Smooth muscle cell (in vitro differentiated cells): ENCODE measurements around the gene EIF4E1B. TPM values are rescaled to one million over a fixed set of nuclear protein-coding genes. Genes with fewer than 3 reads are reported as not detected.

Source experiments
- DNase-seq: peaks from one replicate; lab custom pipeline; 2025; ENCODE audit not compliant: unreplicated experiment; lab: John Stamatoyannopoulos, UW
- H2AFZ ChIP-seq: fragments of 200-600 bp; sonication (generic); 2 replicates; pipeline ENCODE4 v1.6.0; 2016; ENCODE audit warnings: antibody characterized with exemption, low read depth, mild to moderate bottlenecking
- H3F3A ChIP-seq: fragments of 200-600 bp; sonication (generic); 2 replicates; pipeline ENCODE4 v1.6.0; 2017; ENCODE audit warnings: antibody characterized with exemption, low read depth
- H3K27ac ChIP-seq: fragments of 200-600 bp; sonication (generic); 2 replicates; pipeline ENCODE4 v1.5.1; 2016; ENCODE audit warnings: low read depth, mild to moderate bottlenecking
- H3K27me3 ChIP-seq: fragments of 200-600 bp; sonication (generic); 2 replicates; pipeline ENCODE4 v1.6.1; 2016; ENCODE audit warnings: low read depth, mild to moderate bottlenecking
- H3K36me3 ChIP-seq: fragments of 200-600 bp; sonication (generic); 2 replicates; pipeline ENCODE4 v1.5.1; 2016; ENCODE audit warnings: low read depth
- H3K4me1 ChIP-seq: fragments of 200-600 bp; sonication (generic); 2 replicates; pipeline ENCODE4 v1.5.1; 2016; ENCODE audit warnings: low read depth
- H3K4me2 ChIP-seq: fragments of 200-600 bp; sonication (generic); 2 replicates; pipeline ENCODE4 v1.6.0; 2016; ENCODE audit warnings: mild to moderate bottlenecking
- H3K4me3 ChIP-seq: fragments of 200-600 bp; sonication (generic); 2 replicates; pipeline ENCODE4 v1.5.1; 2016; ENCODE audit warnings: mild to moderate bottlenecking
- H3K79me2 ChIP-seq: fragments of 200-600 bp; sonication (generic); 2 replicates; pipeline ENCODE4 v1.6.0; 2016; ENCODE audit warnings: low read depth, mild to moderate bottlenecking
- H3K9ac ChIP-seq: fragments of 200-600 bp; sonication (generic); 2 replicates; pipeline ENCODE4 v1.6.0; 2016; ENCODE audit warnings: low read depth
- H3K9me3 ChIP-seq: fragments of 200-600 bp; sonication (generic); replicated peaks from 2 replicates; pipeline ENCODE4 v1.5.1; 2016; ENCODE audit warnings: low read depth
- H4K20me1 ChIP-seq: fragments of 200-600 bp; sonication (generic); 2 replicates; pipeline ENCODE4 v1.6.0; 2016; ENCODE audit warnings: low read depth
- WGBS: methylation state at CpG from one replicate; pipeline ENCODE4 v1.1.7; 2016; ENCODE audit warnings: low lambda C conversion rate; 5-methylcytosine and 5-hydroxymethylcytosine counted together
- polyA plus RNA-seq: library from polyadenylated mRNA; unstranded; fragments of >200 nt; fragmentation: Nextera tagmentation; extraction: Ambion mirVana; gene quantifications from 2 replicates; pipeline ENCODE4 v1.2.1, GENCODE V29; 2016
- total RNA-seq: library from RNA; depleted of rRNA; stranded (reverse); fragments of >200 nt; gene quantifications from 2 replicates; pipeline ENCODE4 v1.2.3, GENCODE V29; 2014
- TF ChIP-seq, protein P1 (sequence below): fragments of 200-600 bp; sonication (generic); IDR thresholded peaks from 2 replicates; pipeline ENCODE4 v1.5.1; 2017; ENCODE audit warnings: borderline replicate concordance, mild to moderate bottlenecking, antibody characterized with exemption; ENCODE audit not compliant: insufficient read depth, poor library complexity, severe bottlenecking

EIF4E1B gene
- total and polyA plus RNA-seq, 2 experiments from 2014 or later = not detected

DNA sequence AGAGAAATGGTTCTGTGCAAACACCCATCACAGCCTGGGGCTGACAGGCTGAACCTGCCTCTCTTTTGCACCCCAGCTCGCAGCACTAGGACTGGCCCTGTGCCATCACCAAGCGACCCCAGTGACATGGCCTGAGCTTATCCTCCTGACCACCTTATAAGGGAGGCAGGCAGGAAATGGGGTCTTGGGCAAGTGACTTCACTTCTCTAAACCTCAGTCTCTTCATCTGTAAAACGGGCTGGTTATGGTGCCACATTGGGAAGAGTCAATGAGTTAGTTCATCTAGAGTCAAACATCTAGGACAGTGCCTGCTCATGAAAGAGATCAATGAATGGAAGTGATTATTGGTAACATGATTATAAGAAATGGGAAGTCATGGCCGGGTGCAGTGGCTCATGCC, 6.3 kb upstream of the EIF4E1B start:
- no peak for DNase-seq
- H3K9ac ChIP-seq = no peak overlapping the region
- H3F3A ChIP-seq = no peaks in the 10 kb centered on the region
- TF ChIP-seq, protein P1, sequence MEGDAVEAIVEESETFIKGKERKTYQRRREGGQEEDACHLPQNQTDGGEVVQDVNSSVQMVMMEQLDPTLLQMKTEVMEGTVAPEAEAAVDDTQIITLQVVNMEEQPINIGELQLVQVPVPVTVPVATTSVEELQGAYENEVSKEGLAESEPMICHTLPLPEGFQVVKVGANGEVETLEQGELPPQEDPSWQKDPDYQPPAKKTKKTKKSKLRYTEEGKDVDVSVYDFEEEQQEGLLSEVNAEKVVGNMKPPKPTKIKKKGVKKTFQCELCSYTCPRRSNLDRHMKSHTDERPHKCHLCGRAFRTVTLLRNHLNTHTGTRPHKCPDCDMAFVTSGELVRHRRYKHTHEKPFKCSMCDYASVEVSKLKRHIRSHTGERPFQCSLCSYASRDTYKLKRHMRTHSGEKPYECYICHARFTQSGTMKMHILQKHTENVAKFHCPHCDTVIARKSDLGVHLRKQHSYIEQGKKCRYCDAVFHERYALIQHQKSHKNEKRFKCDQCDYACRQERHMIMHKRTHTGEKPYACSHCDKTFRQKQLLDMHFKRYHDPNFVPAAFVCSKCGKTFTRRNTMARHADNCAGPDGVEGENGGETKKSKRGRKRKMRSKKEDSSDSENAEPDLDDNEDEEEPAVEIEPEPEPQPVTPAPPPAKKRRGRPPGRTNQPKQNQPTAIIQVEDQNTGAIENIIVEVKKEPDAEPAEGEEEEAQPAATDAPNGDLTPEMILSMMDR = no peak
- H3K9me3 ChIP-seq = no peaks in the 10 kb centered on the region
- H3K27ac ChIP-seq = no peak overlapping the region
- WGBS = 89% methylated on average over 4 of the region's 4 CpGs
- no peaks in the 10 kb centered on the region for H4K20me1 ChIP-seq
- H3K4me3 ChIP-seq = no peak overlapping the region
- peaks cover 6% of the 10 kb centered on the region for H3K4me1 ChIP-seq
- no peaks in the 10 kb centered on the region for H3K36me3 ChIP-seq
- peaks cover 82% of the 10 kb centered on the region for H3K27me3 ChIP-seq
- H3K4me2 ChIP-seq = no peak overlapping the region
- no peak overlapping the region for H2AFZ ChIP-seq
- no peaks in the 10 kb centered on the region for H3K79me2 ChIP-seq

DNA sequence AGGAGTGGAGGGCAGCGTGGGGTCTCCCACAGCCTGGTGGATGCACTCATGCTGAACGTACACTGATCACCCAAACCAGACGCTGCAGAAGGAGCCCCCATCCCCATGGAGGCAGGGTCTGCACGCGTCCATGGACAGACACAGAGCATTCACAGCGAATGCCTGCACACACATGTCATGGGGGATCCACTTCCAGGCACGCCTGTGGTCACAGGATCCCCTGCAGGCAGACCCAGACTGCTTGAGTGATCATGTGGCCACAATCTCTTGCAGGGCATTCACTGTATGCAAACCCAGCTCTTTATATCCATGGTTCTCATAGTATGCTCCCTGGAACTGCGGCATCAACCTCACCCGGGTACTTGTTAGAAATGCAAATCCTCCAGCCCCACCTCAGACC, 5.5 kb upstream of the EIF4E1B start:
- no peak overlapping the region for H3K9ac ChIP-seq
- no peak for DNase-seq
- H3K4me3 ChIP-seq = no peak overlapping the region
- H3K79me2 ChIP-seq = no peaks in the 10 kb centered on the region
- H3K4me2 ChIP-seq = no peak overlapping the region
- no peaks in the 10 kb centered on the region for H3K9me3 ChIP-seq
- peaks cover 5% of the 10 kb centered on the region for H3K4me1 ChIP-seq
- H4K20me1 ChIP-seq = no peaks in the 10 kb centered on the region
- H3K27me3 ChIP-seq = peaks cover 82% of the 10 kb centered on the region
- no peaks in the 10 kb centered on the region for H3F3A ChIP-seq
- TF ChIP-seq, protein P1 = no peak
- H2AFZ ChIP-seq = no peak overlapping the region
- WGBS = 81% methylated on average over 9 of the region's 9 CpGs
- no peaks in the 10 kb centered on the region for H3K36me3 ChIP-seq
- H3K27ac ChIP-seq = no peak overlapping the region

DNA sequence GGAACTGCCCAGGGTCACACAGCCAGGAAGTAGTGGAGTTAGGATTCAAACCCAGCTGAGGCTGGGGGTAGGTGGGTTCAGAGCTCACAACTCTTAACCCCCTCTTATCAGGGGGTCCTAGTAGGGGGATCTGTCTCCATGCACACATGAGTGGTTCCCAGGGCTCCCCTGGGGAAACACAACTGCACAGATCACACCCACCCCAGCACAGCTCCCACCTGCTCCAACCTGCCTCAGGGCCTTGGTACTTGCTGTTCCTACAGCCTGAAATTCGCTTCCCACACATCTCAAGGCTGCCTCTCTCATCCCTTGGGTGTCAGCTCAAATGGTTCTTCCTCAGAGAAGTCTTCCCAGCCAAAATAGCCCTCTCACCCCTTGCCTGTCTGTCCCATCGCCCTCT, 5.0 kb upstream of the EIF4E1B start:
- Histone ChIP-seq H3K4me2 (no peak overlapping the region), H3K27ac (no peak overlapping the region), H3K9ac (no peak overlapping the region), H3K79me2 (no peaks in the 10 kb centered on the region), H2AFZ (no peak overlapping the region), H3K4me3 (no peak overlapping the region), H3K36me3 (no peaks in the 10 kb centered on the region), H3K27me3 (peaks cover 82% of the 10 kb centered on the region), H4K20me1 (no peaks in the 10 kb centered on the region), H3K9me3 (no peaks in the 10 kb centered on the region), H3K4me1 (peaks cover 8% of the 10 kb centered on the region), H3F3A (no peaks in the 10 kb centered on the region)
- no peak for DNase-seq
- TF ChIP-seq, protein P1 = no peak
- WGBS = 84% methylated on average over 2 of the region's 2 CpGs

DNA sequence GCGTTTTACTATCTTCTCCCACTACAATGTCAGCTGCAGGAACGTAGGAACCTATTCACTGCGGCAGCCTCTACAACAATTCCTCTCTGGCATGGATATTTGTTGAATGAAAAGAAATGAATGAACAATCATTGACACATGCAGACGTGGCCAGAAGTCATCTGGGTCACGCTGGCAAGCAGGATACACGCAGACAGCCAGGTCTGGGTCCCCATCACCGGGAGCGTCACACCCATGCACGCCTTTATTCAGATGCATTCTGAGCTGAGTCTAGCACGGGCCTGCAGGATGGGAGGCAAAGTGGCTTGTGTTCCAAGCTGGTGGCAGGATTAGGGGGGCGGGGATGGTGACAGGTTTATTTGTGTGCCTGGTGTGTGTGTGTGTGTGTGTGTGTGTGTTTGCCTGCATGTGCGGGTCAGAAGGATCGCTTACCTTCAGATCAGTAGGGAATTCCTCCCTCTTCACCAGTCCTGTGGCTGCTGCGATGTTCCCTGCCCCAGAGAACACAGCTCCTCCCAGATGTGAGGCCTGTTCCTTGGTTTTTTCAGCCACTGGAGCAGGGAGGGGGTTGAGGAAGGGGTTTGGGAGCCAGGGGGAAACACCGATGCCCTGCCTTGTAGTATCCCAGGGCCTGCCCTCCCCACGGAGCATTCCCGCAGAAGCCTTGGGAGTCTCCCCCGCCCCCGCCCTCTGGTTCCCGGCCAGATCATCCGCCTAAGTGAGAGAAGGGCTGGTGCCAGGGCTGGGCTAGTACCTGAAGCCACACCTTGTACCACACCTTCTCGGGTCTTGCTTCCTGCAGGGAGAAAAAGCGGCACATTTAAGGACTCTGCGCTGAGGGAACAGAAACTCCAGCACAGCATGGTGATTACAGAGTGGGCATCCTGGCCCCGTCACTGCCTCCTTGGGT, 4.3 kb upstream of the EIF4E1B start:
- no peak overlapping the region for H3K9ac ChIP-seq
- no peaks in the 10 kb centered on the region for H3K79me2 ChIP-seq
- no peaks in the 10 kb centered on the region for H3F3A ChIP-seq
- no peak for DNase-seq
- H2AFZ ChIP-seq = no peak overlapping the region
- peaks cover 11% of the 10 kb centered on the region for H3K4me1 ChIP-seq
- TF ChIP-seq, protein P1 = no peak
- peaks cover 82% of the 10 kb centered on the region for H3K27me3 ChIP-seq
- no peaks in the 10 kb centered on the region for H4K20me1 ChIP-seq
- WGBS = 83% methylated on average over 21 of the region's 25 CpGs
- H3K9me3 ChIP-seq = no peaks in the 10 kb centered on the region
- no peak overlapping the region for H3K4me2 ChIP-seq
- H3K27ac ChIP-seq = no peak overlapping the region
- H3K4me3 ChIP-seq = no peak overlapping the region
- H3K36me3 ChIP-seq = no peaks in the 10 kb centered on the region
